ENCODE data around the gene ABCG8. TPM values are rescaled to one million over a fixed set of nuclear protein-coding genes. Genes with fewer than 3 reads are reported as not detected.

ABCG8 gene
- total and polyA plus RNA-seq, 2 donors = under 0.01 to 0.05 TPM

DNA sequence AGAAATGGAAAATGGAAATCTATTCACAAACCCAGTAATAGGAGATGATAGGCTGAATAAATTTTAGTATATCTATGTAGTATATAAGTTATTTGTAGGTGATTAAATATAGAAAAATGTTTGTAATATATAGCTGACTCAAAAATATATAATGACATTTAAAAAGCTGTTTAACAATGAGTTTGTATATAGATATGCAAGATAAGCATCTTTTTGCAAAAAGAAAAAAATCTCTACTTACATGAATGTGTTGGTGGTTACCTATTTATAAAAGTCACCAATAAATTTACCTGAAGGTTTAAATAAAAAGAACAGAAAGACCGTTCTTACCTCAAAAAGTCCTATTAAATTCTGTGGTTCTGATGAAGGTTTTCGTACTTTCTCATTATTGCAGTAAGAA is 85.7 kb downstream of the ABCG8 start:
- H3K27me3 ChIP-seq (ENCODE audit: control insufficient read depth in 2 of 2, insufficient read depth in 1 of 2, low read length in 1 of 2) = no peaks in the 10 kb centered on the region
- H3K4me3 ChIP-seq (ENCODE audit: low read length in 2 of 2) = no peak overlapping the region
- WGBS = 97% methylated on average over 2 of the region's 2 CpGs
- no peaks in the 10 kb centered on the region for H3K4me1 ChIP-seq (ENCODE audit: control insufficient read depth in 2 of 2, insufficient read depth in 2 of 2, low read length in 2 of 2)
- H3K36me3 ChIP-seq (ENCODE audit: control insufficient read depth in 2 of 2, insufficient read depth in 2 of 2, low read length in 1 of 2) = peaks cover 9 to 25% of the 10 kb centered on the region in 2 donors
- H3K27ac ChIP-seq (ENCODE audit: low read depth in 1 of 2, low read length in 1 of 2) = no peak overlapping the region
- no peak for DNase-seq (ENCODE audit: low read depth in 6 of 9, low spot score in 9 of 9)
- H3K9me3 ChIP-seq (ENCODE audit: control insufficient read depth in 2 of 2, insufficient read depth in 1 of 2, low read length in 1 of 2) = no peaks in the 10 kb centered on the region

DNA sequence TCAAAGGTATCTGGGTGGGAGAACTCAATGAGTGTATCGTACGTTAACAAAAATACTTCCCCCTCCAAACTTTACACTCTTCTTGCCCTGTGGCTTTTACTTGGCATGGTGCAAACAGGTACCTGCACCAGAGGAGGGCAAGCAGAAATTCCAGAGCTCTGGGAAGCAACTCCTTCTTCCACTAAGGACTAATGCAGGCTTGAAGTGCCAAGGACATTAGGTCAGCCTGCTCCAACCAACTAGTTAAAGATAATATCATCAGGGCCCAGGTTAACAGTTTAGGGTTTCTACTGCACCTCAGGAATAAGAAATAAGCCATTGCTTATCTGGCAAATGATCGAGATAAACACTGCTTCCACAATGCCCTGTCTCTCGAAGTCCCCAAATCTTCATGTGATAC is 86.7 kb downstream of the ABCG8 start:
- peaks cover 9 to 25% of the 10 kb centered on the region in 2 donors for H3K36me3 ChIP-seq (ENCODE audit: control insufficient read depth in 2 of 2, insufficient read depth in 2 of 2, low read length in 1 of 2)

DNA sequence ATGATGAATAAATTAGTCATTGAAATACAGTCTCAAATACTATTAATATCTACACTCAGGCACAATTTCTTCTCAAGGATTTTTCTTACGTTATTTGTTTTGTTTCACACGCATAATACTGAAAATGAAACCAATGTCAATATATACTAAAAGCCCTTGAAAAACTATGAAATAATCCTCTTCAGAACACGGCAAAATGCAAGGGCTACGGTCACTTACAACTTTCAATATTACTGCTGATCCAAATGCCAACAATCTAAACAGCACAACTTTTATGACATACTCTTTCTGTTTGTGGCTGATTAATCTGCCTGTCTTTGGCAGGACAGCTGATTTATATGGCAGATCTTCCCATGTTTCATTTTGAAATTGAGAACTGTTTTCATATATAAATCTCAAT is 88.7 kb downstream of the ABCG8 start:
- WGBS = 95% methylated on average over 4 of the region's 4 CpGs
- H3K4me3 ChIP-seq (ENCODE audit: low read length in 2 of 2) = no peak overlapping the region
- no peaks in the 10 kb centered on the region for H3K4me1 ChIP-seq (ENCODE audit: control insufficient read depth in 2 of 2, insufficient read depth in 2 of 2, low read length in 2 of 2)
- no peak overlapping the region for H3K27ac ChIP-seq (ENCODE audit: low read depth in 1 of 2, low read length in 1 of 2)
- peaks cover 9 to 30% of the 10 kb centered on the region in 2 donors for H3K36me3 ChIP-seq (ENCODE audit: control insufficient read depth in 2 of 2, insufficient read depth in 2 of 2, low read length in 1 of 2)
- no peaks in the 10 kb centered on the region for H3K9me3 ChIP-seq (ENCODE audit: control insufficient read depth in 2 of 2, insufficient read depth in 1 of 2, low read length in 1 of 2)
- no peak for DNase-seq (ENCODE audit: low read depth in 6 of 9, low spot score in 9 of 9)
- H3K27me3 ChIP-seq (ENCODE audit: control insufficient read depth in 2 of 2, insufficient read depth in 1 of 2, low read length in 1 of 2) = no peaks in the 10 kb centered on the region

More for the DNA sequence above, 86.7 kb downstream of the ABCG8 start:
- Histone ChIP-seq H3K4me1 (ENCODE audit: control insufficient read depth in 2 of 2, insufficient read depth in 2 of 2, low read length in 2 of 2) (no peaks in the 10 kb centered on the region), H3K4me3 (ENCODE audit: low read length in 2 of 2) (no peak overlapping the region), H3K27me3 (ENCODE audit: control insufficient read depth in 2 of 2, insufficient read depth in 1 of 2, low read length in 1 of 2) (no peaks in the 10 kb centered on the region), H3K27ac (ENCODE audit: low read depth in 1 of 2, low read length in 1 of 2) (no peak overlapping the region), H3K9me3 (ENCODE audit: control insufficient read depth in 2 of 2, insufficient read depth in 1 of 2, low read length in 1 of 2) (no peaks in the 10 kb centered on the region)
- DNase-seq (ENCODE audit: low read depth in 6 of 9, low spot score in 9 of 9) = no peak
- WGBS = 98% methylated on average over 4 of the region's 4 CpGs

DNA sequence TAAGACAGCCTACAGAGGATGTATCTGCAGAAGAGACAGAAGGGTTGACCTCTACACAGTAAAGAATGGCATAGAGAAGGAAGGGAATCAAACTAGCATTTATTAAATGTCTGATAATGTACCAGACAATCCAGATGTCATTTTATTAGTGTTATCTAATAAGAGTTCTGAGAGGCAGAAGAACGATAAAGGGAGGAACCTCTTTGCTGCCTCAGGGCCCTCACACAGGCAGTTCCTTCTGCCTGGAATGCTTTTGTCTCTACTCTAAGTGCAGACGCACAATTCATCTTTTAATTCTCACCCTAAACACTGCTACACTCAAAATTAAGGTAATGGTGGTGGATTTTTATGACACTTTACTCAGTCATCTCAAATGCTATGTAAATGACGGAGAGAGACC is 92.5 kb downstream of the ABCG8 start:
- H3K4me1 ChIP-seq (ENCODE audit: control insufficient read depth in 2 of 2, insufficient read depth in 2 of 2, low read length in 2 of 2) = no peaks in the 10 kb centered on the region
- H3K4me3 ChIP-seq (ENCODE audit: low read length in 2 of 2) = no peak overlapping the region
- no peak overlapping the region for H3K27ac ChIP-seq (ENCODE audit: low read depth in 1 of 2, low read length in 1 of 2)
- peaks cover 0 to 29% of the 10 kb centered on the region in 2 donors for H3K36me3 ChIP-seq (ENCODE audit: control insufficient read depth in 2 of 2, insufficient read depth in 2 of 2, low read length in 1 of 2)
- WGBS = 98% methylated on average over 3 of the region's 3 CpGs
- no peaks in the 10 kb centered on the region for H3K27me3 ChIP-seq (ENCODE audit: control insufficient read depth in 2 of 2, insufficient read depth in 1 of 2, low read length in 1 of 2)
- no peak for DNase-seq (ENCODE audit: low read depth in 6 of 9, low spot score in 9 of 9)
- no peaks in the 10 kb centered on the region for H3K9me3 ChIP-seq (ENCODE audit: control insufficient read depth in 2 of 2, insufficient read depth in 1 of 2, low read length in 1 of 2)

Other genes starting within 250 kb of the ABCG8 start
- gene THADA, start 242.9 kb upstream of the ABCG8 start, total RNA-seq = 11.8 TPM
- 20.6 TPM for gene THADA, start 242.9 kb upstream of the ABCG8 start, polyA plus RNA-seq
- 0.66 TPM for gene PLEKHH2, start 201.7 kb upstream of the ABCG8 start, total RNA-seq
- 1.1 TPM for gene PLEKHH2, start 201.7 kb upstream of the ABCG8 start, polyA plus RNA-seq
- gene C1GALT1C1L, start 162.5 kb upstream of the ABCG8 start, total RNA-seq = 0.24 TPM
- gene C1GALT1C1L, start 162.5 kb upstream of the ABCG8 start, polyA plus RNA-seq = 0.48 TPM
- 17.3 TPM for gene DYNC2LI1, start 64.9 kb upstream of the ABCG8 start, total RNA-seq
- 26.4 TPM for gene DYNC2LI1, start 64.9 kb upstream of the ABCG8 start, polyA plus RNA-seq
- gene ABCG5, start 132 bp upstream of the ABCG8 start, total RNA-seq = not detected
- 0.09 TPM for gene ABCG5, start 132 bp upstream of the ABCG8 start, polyA plus RNA-seq
- 52.7 TPM for gene LRPPRC, start 157.0 kb downstream of the ABCG8 start, total RNA-seq
- 34.8 TPM for gene LRPPRC, start 157.0 kb downstream of the ABCG8 start, polyA plus RNA-seq